NCI-H2107 treated with DMSO at 0.1 percent for 48 hours (cell line): Measurements from ENCODE around the gene C14orf132.

ENCODE experiments used
- DNase-seq: peaks from one replicate; lab custom pipeline; 2025; ENCODE audit not compliant: unreplicated experiment; lab: John Stamatoyannopoulos, UW

Gene C14orf132

GRCh38 chr14:96081767-96082400 is 42.7 kb downstream of the C14orf132 start:
- no peak for DNase-seq

GRCh38 chr14:96082420-96083300 is 43.5 kb downstream of the C14orf132 start:
- no peak for DNase-seq

- DNase-seq, result no peak
Measured at GRCh38 chr14:96083667-96084320, 44.6 kb downstream of the C14orf132 start.

- no peak for DNase-seq
Measured at GRCh38 chr14:96084796-96085195, 45.6 kb downstream of the C14orf132 start.

- DNase-seq, result no peak
Measured at GRCh38 chr14:96085369-96085768, 46.2 kb downstream of the C14orf132 start.

- no peak for DNase-seq
Measured at GRCh38 chr14:96086032-96086431, 46.9 kb downstream of the C14orf132 start.

- no peak for DNase-seq
Measured at GRCh38 chr14:96086574-96087077, 47.5 kb downstream of the C14orf132 start.

- no peak for DNase-seq
Measured at GRCh38 chr14:96088074-96088473, 48.9 kb downstream of the C14orf132 start.

- no peak for DNase-seq
Measured at GRCh38 chr14:96088481-96088880, 49.3 kb downstream of the C14orf132 start.

- DNase-seq, result no peak
Measured at GRCh38 chr14:96088911-96089310, 49.7 kb downstream of the C14orf132 start.

- no peak for DNase-seq
Measured at GRCh38 chr14:96089401-96089800, 50.2 kb downstream of the C14orf132 start.

GRCh38 chr14:96090441-96091148 is 51.4 kb downstream of the C14orf132 start:
- peak; percentile 94 for DNase-seq

- DNase-seq, result no peak
Measured at GRCh38 chr14:96091149-96091693, 52.1 kb downstream of the C14orf132 start.

GRCh38 chr14:96091941-96092411 is 52.8 kb downstream of the C14orf132 start:
- DNase-seq, result no peak

GRCh38 chr14:96092936-96093335 is 53.8 kb downstream of the C14orf132 start:
- no peak for DNase-seq

GRCh38 chr14:96094211-96094610 is 55.0 kb downstream of the C14orf132 start:
- no peak for DNase-seq

- no peak for DNase-seq
Measured at GRCh38 chr14:96094656-96095055, 55.5 kb downstream of the C14orf132 start.

GRCh38 chr14:96095058-96095457 is 55.9 kb downstream of the C14orf132 start:
- DNase-seq, result no peak

GRCh38 chr14:96095581-96096476 is 56.7 kb downstream of the C14orf132 start:
- DNase-seq, result peak; percentile 61
